ENCODE data around the gene RNU4-1. TPM values are rescaled to one million over a fixed set of nuclear protein-coding genes. Genes with fewer than 3 reads are reported as not detected.

The RNU4-1 gene
- total and polyA plus RNA-seq, 10 of the 15 experiments (the other 5 are each of a cell fraction or from before 2014, with no cell fraction given), result under 0.01 to 15,332 (median 7.1) TPM; not detected in 3

- H3K36me3 ChIP-seq (ENCODE audit: control insufficient read depth in 2 of 2, insufficient read depth in 2 of 2, low read length in 1 of 2), result no peaks in the 10 kb centered on the region
- peaks cover 9% of the 10 kb centered on the region for H3K4me1 ChIP-seq (ENCODE audit: control insufficient read depth, insufficient read depth, low read length)
- BruUV-seq (replicated peaks), result no TSS peak
- WGBS (ENCODE audit: insufficient coverage, insufficient replicate concordance, low lambda C conversion rate, missing lambda C conversion rate), result under 1% methylated on average over 17 of the region's 17 CpGs
- peak overlapping the region; percentile 67 for H3K4me2 ChIP-seq (ENCODE audit: control insufficient read depth, insufficient read depth)
- RAD21 ChIA-PET (ENCODE audit: unreplicated experiment), result interaction anchor here (1.6 to 3.5 kb wide), 3 partner anchors 26 to 64 kb away, joined by 6 to 17 read pairs (median 10); no protein-coding TSS in a partner anchor
- H3K9me3 ChIP-seq (replicated peaks; ENCODE audit: control insufficient read depth, insufficient read depth, low read length), result no peaks in the 10 kb centered on the region
- peak; percentile 81 for TF ChIP-seq ZNF217 (IDR thresholded peaks at IDR 0.05)
- TF ChIP-seq SMARCA5 (IDR thresholded peaks at IDR 0.05), result 0 out of 2 replicates have a peak, but pooled peaks have one; percentile 8
- TF ChIP-seq CHD1 (IDR thresholded peaks at IDR 0.05; ENCODE audit: low read depth, low read length), result no peak
- peak overlapping the region; percentile 91 for H3K9ac ChIP-seq (ENCODE audit: control insufficient read depth, insufficient read depth, low read length)
- SMC1A ChIA-PET (ENCODE audit: uncharacterized antibody, unreplicated experiment), result interaction anchor here (1.3 to 2.9 kb wide), 3 partner anchors 9 to 64 kb away, joined by 3 to 30 read pairs (median 8); partner anchors contain the start of gene SIRT4
- H4K20me1 ChIP-seq (ENCODE audit: control insufficient read depth, insufficient read depth), result no peaks in the 10 kb centered on the region
- H3K4me3 ChIP-seq, result peak overlapping the region; percentile 66
- H2AFZ ChIP-seq (ENCODE audit: control insufficient read depth, low read depth, low read length), result peak overlapping the region; percentile 25; the same call in 1 of the 2 replicates
- DNase-seq (ENCODE audit: low read depth, low spot score) (no peak), FAIRE-seq (no peak), ATAC-seq (no peak; the same call in 2 of the 3 replicates)
- CTCF ChIA-PET, result interaction anchor here (1.1 to 3.6 kb wide), 4 partner anchors 10 to 91 kb away, joined by 3 to 48 read pairs (median 22); partner anchors contain the start of genes RPLP0 and SIRT4
- peak overlapping the region; percentile 100 for H3K27ac ChIP-seq (ENCODE audit: control insufficient read depth, insufficient read depth)
- POLR2A ChIA-PET, result interaction anchor here (0.6 to 2.1 kb wide), 8 partner anchors 10 to 177 kb away, joined by 3 to 12 read pairs (median 5); partner anchors contain the start of genes RPLP0 and SIRT4
- in situ Hi-C loops (cut with MboI) (no loop called here), intact Hi-C loops (cut with micrococcal nuclease; ENCODE audit: unreplicated experiment) (no loop called here)
- H3K27me3 ChIP-seq (replicated peaks in 1 of 2; ENCODE audit: control insufficient read depth in 2 of 2, insufficient read depth in 2 of 2, low read length in 1 of 2), result no peaks in the 10 kb centered on the region
- H3K79me2 ChIP-seq (ENCODE audit: control insufficient read depth, insufficient read depth, low read length), result no peaks in the 10 kb centered on the region
Observed at GRCh38 chr12:120292411-120292660, 701 bp downstream of the RNU4-1 start.

- Histone ChIP-seq H3K4me2 (ENCODE audit: control insufficient read depth, insufficient read depth) (peak overlapping the region; percentile 67), H3K9ac (ENCODE audit: control insufficient read depth, insufficient read depth, low read length) (peak overlapping the region; percentile 40; the same call in 1 of the 2 replicates), H3K36me3 (ENCODE audit: control insufficient read depth in 2 of 2, insufficient read depth in 2 of 2, low read length in 1 of 2) (no peaks in the 10 kb centered on the region), H3K4me1 (ENCODE audit: control insufficient read depth, insufficient read depth, low read length) (peaks cover 9% of the 10 kb centered on the region), H2AFZ (ENCODE audit: control insufficient read depth, low read depth, low read length) (no peak overlapping the region), H3K79me2 (ENCODE audit: control insufficient read depth, insufficient read depth, low read length) (no peaks in the 10 kb centered on the region), H3K9me3 (replicated peaks; ENCODE audit: control insufficient read depth, insufficient read depth, low read length) (no peaks in the 10 kb centered on the region), H3K27ac (ENCODE audit: control insufficient read depth, insufficient read depth) (0 out of 2 replicates have a peak overlapping the region, but pooled peaks have one; percentile 22), H3K27me3 (replicated peaks in 1 of 2; ENCODE audit: control insufficient read depth in 2 of 2, insufficient read depth in 2 of 2, low read length in 1 of 2) (no peaks in the 10 kb centered on the region), H4K20me1 (ENCODE audit: control insufficient read depth, insufficient read depth) (no peaks in the 10 kb centered on the region), H3K4me3 (no peak overlapping the region; the same call in 1 of the 2 replicates)
- in situ Hi-C loops (cut with MboI), result no loop called here
- ChIA-PET POLR2A (interaction anchor here (0.6 to 2.1 kb wide), 21 partner anchors 8 to 612 kb away, joined by 3 to 12 read pairs (median 4); partner anchors contain the start of genes PXN, RAB35, RPLP0 and SIRT4), RAD21 (ENCODE audit: unreplicated experiment) (interaction anchor here (0.5 to 3.5 kb wide), 9 partner anchors 12 to 359 kb away, joined by 3 to 17 read pairs (median 5); partner anchors contain the start of gene RPLP0), SMC1A (ENCODE audit: uncharacterized antibody, unreplicated experiment) (interaction anchor here (1.3 to 2.9 kb wide), 3 partner anchors 7 to 62 kb away, joined by 3 to 30 read pairs (median 3); no protein-coding TSS in a partner anchor), CTCF (interaction anchor here (1.2 to 3.6 kb wide), 5 partner anchors 11 to 300 kb away, joined by 3 to 48 read pairs (median 15); partner anchors contain the start of genes PXN, RPLP0 and SIRT4)
- 12% methylated on average over 21 of the region's 22 CpGs for WGBS (ENCODE audit: insufficient coverage, insufficient replicate concordance, low lambda C conversion rate, missing lambda C conversion rate)
- no peak for DNase-seq (ENCODE audit: low read depth, low spot score)
- no peak; the same call in 1 of the 3 replicates for ATAC-seq
- BruUV-seq (replicated peaks), result no TSS peak
- intact Hi-C loops (cut with micrococcal nuclease; ENCODE audit: unreplicated experiment), result loop anchor here (1.0 kb wide), 1 partner anchor 62 kb away; no protein-coding TSS in a partner anchor
- FAIRE-seq, result no peak
- TF ChIP-seq, protein P1, sequence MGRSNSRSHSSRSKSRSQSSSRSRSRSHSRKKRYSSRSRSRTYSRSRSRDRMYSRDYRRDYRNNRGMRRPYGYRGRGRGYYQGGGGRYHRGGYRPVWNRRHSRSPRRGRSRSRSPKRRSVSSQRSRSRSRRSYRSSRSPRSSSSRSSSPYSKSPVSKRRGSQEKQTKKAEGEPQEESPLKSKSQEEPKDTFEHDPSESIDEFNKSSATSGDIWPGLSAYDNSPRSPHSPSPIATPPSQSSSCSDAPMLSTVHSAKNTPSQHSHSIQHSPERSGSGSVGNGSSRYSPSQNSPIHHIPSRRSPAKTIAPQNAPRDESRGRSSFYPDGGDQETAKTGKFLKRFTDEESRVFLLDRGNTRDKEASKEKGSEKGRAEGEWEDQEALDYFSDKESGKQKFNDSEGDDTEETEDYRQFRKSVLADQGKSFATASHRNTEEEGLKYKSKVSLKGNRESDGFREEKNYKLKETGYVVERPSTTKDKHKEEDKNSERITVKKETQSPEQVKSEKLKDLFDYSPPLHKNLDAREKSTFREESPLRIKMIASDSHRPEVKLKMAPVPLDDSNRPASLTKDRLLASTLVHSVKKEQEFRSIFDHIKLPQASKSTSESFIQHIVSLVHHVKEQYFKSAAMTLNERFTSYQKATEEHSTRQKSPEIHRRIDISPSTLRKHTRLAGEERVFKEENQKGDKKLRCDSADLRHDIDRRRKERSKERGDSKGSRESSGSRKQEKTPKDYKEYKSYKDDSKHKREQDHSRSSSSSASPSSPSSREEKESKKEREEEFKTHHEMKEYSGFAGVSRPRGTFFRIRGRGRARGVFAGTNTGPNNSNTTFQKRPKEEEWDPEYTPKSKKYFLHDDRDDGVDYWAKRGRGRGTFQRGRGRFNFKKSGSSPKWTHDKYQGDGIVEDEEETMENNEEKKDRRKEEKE (IDR thresholded peaks at IDR 0.05), result no peak
- TF ChIP-seq EGR1 (IDR thresholded peaks at IDR 0.05; ENCODE audit: borderline replicate concordance in 1 of 2, low read depth in 2 of 2, low read length in 2 of 2) (no peak), KLF5 (IDR thresholded peaks at IDR 0.05; ENCODE audit: partially characterized antibody) (no peak), ZBTB33 (IDR thresholded peaks at IDR 0.05) (no peak)
- TF ChIP-seq, protein P2, sequence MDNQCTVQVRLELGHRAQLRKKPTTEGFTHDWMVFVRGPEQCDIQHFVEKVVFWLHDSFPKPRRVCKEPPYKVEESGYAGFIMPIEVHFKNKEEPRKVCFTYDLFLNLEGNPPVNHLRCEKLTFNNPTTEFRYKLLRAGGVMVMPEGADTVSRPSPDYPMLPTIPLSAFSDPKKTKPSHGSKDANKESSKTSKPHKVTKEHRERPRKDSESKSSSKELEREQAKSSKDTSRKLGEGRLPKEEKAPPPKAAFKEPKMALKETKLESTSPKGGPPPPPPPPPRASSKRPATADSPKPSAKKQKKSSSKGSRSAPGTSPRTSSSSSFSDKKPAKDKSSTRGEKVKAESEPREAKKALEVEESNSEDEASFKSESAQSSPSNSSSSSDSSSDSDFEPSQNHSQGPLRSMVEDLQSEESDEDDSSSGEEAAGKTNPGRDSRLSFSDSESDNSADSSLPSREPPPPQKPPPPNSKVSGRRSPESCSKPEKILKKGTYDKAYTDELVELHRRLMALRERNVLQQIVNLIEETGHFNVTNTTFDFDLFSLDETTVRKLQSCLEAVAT (IDR thresholded peaks at IDR 0.05), result no peak
Observed at GRCh38 chr12:120290609-120291305, 2.3 kb downstream of the RNU4-1 start.

Data from GM12878 (cell line).